Lower leg skin (tissue), 3 donors: ENCODE data around the gene LIM2.

ENCODE experiments used
- POLR2A ChIP-seq, 2 donors: fragments of 450-650 bp; IDR thresholded peaks; one replicate each; pipeline ENCODE4 v1.6.1; 2016 to 2017; ENCODE audit warnings: antibody characterized with exemption in 2 of 2, mild to moderate bottlenecking in 1 of 2, moderate library complexity in 1 of 2
- TF ChIP-seq, protein P1 (sequence below), 3 donors: fragments of 450-650 bp; IDR thresholded peaks; one replicate each; pipeline ENCODE4 v1.5.1; 2016; ENCODE audit warnings: antibody characterized with exemption in 3 of 3, mild to moderate bottlenecking in 3 of 3, moderate library complexity in 2 of 3

GRCh38 chr19:51392701-51393100 is 4.9 kb upstream of the LIM2 start:
- TF ChIP-seq POLR2A (IDR thresholded peaks at IDR 0.05), result no peak
- TF ChIP-seq, protein P1, sequence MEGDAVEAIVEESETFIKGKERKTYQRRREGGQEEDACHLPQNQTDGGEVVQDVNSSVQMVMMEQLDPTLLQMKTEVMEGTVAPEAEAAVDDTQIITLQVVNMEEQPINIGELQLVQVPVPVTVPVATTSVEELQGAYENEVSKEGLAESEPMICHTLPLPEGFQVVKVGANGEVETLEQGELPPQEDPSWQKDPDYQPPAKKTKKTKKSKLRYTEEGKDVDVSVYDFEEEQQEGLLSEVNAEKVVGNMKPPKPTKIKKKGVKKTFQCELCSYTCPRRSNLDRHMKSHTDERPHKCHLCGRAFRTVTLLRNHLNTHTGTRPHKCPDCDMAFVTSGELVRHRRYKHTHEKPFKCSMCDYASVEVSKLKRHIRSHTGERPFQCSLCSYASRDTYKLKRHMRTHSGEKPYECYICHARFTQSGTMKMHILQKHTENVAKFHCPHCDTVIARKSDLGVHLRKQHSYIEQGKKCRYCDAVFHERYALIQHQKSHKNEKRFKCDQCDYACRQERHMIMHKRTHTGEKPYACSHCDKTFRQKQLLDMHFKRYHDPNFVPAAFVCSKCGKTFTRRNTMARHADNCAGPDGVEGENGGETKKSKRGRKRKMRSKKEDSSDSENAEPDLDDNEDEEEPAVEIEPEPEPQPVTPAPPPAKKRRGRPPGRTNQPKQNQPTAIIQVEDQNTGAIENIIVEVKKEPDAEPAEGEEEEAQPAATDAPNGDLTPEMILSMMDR (IDR thresholded peaks at IDR 0.05), result no peak
